Measurements from ENCODE around the gene MESP2.

The MESP2 gene

GRCh38 chr15:89758283-89758682 is 17.8 kb upstream of the MESP2 start:
- H3K9me3 ChIP-seq (replicated peaks; ENCODE audit: low read length) = no peaks in the 10 kb centered on the region
- H3K27me3 ChIP-seq (ENCODE audit: control insufficient read depth, insufficient read depth, low read length) = peaks cover 3% of the 10 kb centered on the region
- no peak overlapping the region for H3K4me3 ChIP-seq (ENCODE audit: low read length)
- no peaks in the 10 kb centered on the region for H3K36me3 ChIP-seq (ENCODE audit: insufficient read depth, low read length)
- no peak overlapping the region for H3K4me2 ChIP-seq (ENCODE audit: low read length)
- no peaks in the 10 kb centered on the region for H3K4me1 ChIP-seq (ENCODE audit: control insufficient read depth, insufficient read depth, low read length)
- no peak overlapping the region for H3K9ac ChIP-seq (ENCODE audit: low read depth, low read length)

GRCh38 chr15:89758981-89759380 is 17.2 kb upstream of the MESP2 start:
- H3K4me3 ChIP-seq (ENCODE audit: low read length) = no peak overlapping the region
- no peaks in the 10 kb centered on the region for H3K36me3 ChIP-seq (ENCODE audit: insufficient read depth, low read length)
- no peaks in the 10 kb centered on the region for H3K4me1 ChIP-seq (ENCODE audit: control insufficient read depth, insufficient read depth, low read length)
- no peak overlapping the region for H3K9ac ChIP-seq (ENCODE audit: low read depth, low read length)
- H3K9me3 ChIP-seq (replicated peaks; ENCODE audit: low read length) = no peaks in the 10 kb centered on the region
- H3K4me2 ChIP-seq (ENCODE audit: low read length) = no peak overlapping the region
- peaks cover 3% of the 10 kb centered on the region for H3K27me3 ChIP-seq (ENCODE audit: control insufficient read depth, insufficient read depth, low read length)

- H3K9me3 ChIP-seq (replicated peaks; ENCODE audit: low read length) = no peaks in the 10 kb centered on the region
- no peaks in the 10 kb centered on the region for H3K4me1 ChIP-seq (ENCODE audit: control insufficient read depth, insufficient read depth, low read length)
- H3K4me3 ChIP-seq (ENCODE audit: low read length) = no peak overlapping the region
- no peak overlapping the region for H3K9ac ChIP-seq (ENCODE audit: low read depth, low read length)
- no peak overlapping the region for H3K4me2 ChIP-seq (ENCODE audit: low read length)
- peaks cover 3% of the 10 kb centered on the region for H3K27me3 ChIP-seq (ENCODE audit: control insufficient read depth, insufficient read depth, low read length)
- H3K36me3 ChIP-seq (ENCODE audit: insufficient read depth, low read length) = no peaks in the 10 kb centered on the region
These were observed 16.3 kb upstream of the MESP2 start for GRCh38 chr15:89759835-89760234.

- Histone ChIP-seq H3K9me3 (replicated peaks; ENCODE audit: low read length) (no peaks in the 10 kb centered on the region), H3K9ac (ENCODE audit: low read depth, low read length) (no peak overlapping the region), H3K4me2 (ENCODE audit: low read length) (no peak overlapping the region), H3K36me3 (ENCODE audit: insufficient read depth, low read length) (no peaks in the 10 kb centered on the region), H3K4me1 (ENCODE audit: control insufficient read depth, insufficient read depth, low read length) (no peaks in the 10 kb centered on the region), H3K4me3 (ENCODE audit: low read length) (no peak overlapping the region), H3K27me3 (ENCODE audit: control insufficient read depth, insufficient read depth, low read length) (peaks cover 3% of the 10 kb centered on the region)
These were observed 15.7 kb upstream of the MESP2 start for GRCh38 chr15:89760303-89761008.

GRCh38 chr15:89761009-89761831 is 14.9 kb upstream of the MESP2 start:
- H3K27me3 ChIP-seq (ENCODE audit: control insufficient read depth, insufficient read depth, low read length) = peaks cover 3% of the 10 kb centered on the region
- H3K4me1 ChIP-seq (ENCODE audit: control insufficient read depth, insufficient read depth, low read length) = no peaks in the 10 kb centered on the region

GRCh38 chr15:89761929-89762328 is 14.2 kb upstream of the MESP2 start:
- Histone ChIP-seq H3K36me3 (ENCODE audit: insufficient read depth, low read length) (no peaks in the 10 kb centered on the region), H3K27me3 (ENCODE audit: control insufficient read depth, insufficient read depth, low read length) (peaks cover 3% of the 10 kb centered on the region), H3K4me3 (ENCODE audit: low read length) (no peak overlapping the region), H3K4me2 (ENCODE audit: low read length) (no peak overlapping the region), H3K9me3 (replicated peaks; ENCODE audit: low read length) (no peaks in the 10 kb centered on the region), H3K9ac (ENCODE audit: low read depth, low read length) (no peak overlapping the region), H3K4me1 (ENCODE audit: control insufficient read depth, insufficient read depth, low read length) (no peaks in the 10 kb centered on the region)

More at GRCh38 chr15:89761009-89761831, 14.9 kb upstream of the MESP2 start:
- Histone ChIP-seq H3K36me3 (ENCODE audit: insufficient read depth, low read length) (no peaks in the 10 kb centered on the region), H3K4me3 (ENCODE audit: low read length) (no peak overlapping the region), H3K9ac (ENCODE audit: low read depth, low read length) (no peak overlapping the region), H3K4me2 (ENCODE audit: low read length) (no peak overlapping the region), H3K9me3 (replicated peaks; ENCODE audit: low read length) (no peaks in the 10 kb centered on the region)

GRCh38 chr15:89765694-89766093 is 10.4 kb upstream of the MESP2 start:
- Histone ChIP-seq H3K27me3 (ENCODE audit: control insufficient read depth, insufficient read depth, low read length) (no peaks in the 10 kb centered on the region), H3K9ac (ENCODE audit: low read depth, low read length) (no peak overlapping the region), H3K4me2 (ENCODE audit: low read length) (no peak overlapping the region), H3K9me3 (replicated peaks; ENCODE audit: low read length) (no peaks in the 10 kb centered on the region), H3K4me3 (ENCODE audit: low read length) (no peak overlapping the region), H3K4me1 (ENCODE audit: control insufficient read depth, insufficient read depth, low read length) (peaks cover 10% of the 10 kb centered on the region), H3K36me3 (ENCODE audit: insufficient read depth, low read length) (no peaks in the 10 kb centered on the region)

- no peaks in the 10 kb centered on the region for H3K27me3 ChIP-seq (ENCODE audit: control insufficient read depth, insufficient read depth, low read length)
- peaks cover 13% of the 10 kb centered on the region for H3K4me1 ChIP-seq (ENCODE audit: control insufficient read depth, insufficient read depth, low read length)
- no peak overlapping the region for H3K9ac ChIP-seq (ENCODE audit: low read depth, low read length)
- no peak overlapping the region for H3K4me3 ChIP-seq (ENCODE audit: low read length)
- no peaks in the 10 kb centered on the region for H3K36me3 ChIP-seq (ENCODE audit: insufficient read depth, low read length)
- no peaks in the 10 kb centered on the region for H3K9me3 ChIP-seq (replicated peaks; ENCODE audit: low read length)
- no peak overlapping the region for H3K4me2 ChIP-seq (ENCODE audit: low read length)
These were observed 9.5 kb upstream of the MESP2 start for GRCh38 chr15:89766357-89767311.

GRCh38 chr15:89767411-89767915 is 8.7 kb upstream of the MESP2 start:
- no peak overlapping the region for H3K9ac ChIP-seq (ENCODE audit: low read depth, low read length)
- no peak overlapping the region for H3K4me3 ChIP-seq (ENCODE audit: low read length)
- H3K4me2 ChIP-seq (ENCODE audit: low read length) = no peak overlapping the region
- no peaks in the 10 kb centered on the region for H3K9me3 ChIP-seq (replicated peaks; ENCODE audit: low read length)
- H3K4me1 ChIP-seq (ENCODE audit: control insufficient read depth, insufficient read depth, low read length) = peaks cover 13% of the 10 kb centered on the region
- H3K36me3 ChIP-seq (ENCODE audit: insufficient read depth, low read length) = no peaks in the 10 kb centered on the region
- no peaks in the 10 kb centered on the region for H3K27me3 ChIP-seq (ENCODE audit: control insufficient read depth, insufficient read depth, low read length)

GRCh38 chr15:89768071-89768500 is 8.0 kb upstream of the MESP2 start:
- no peak overlapping the region for H3K4me2 ChIP-seq (ENCODE audit: low read length)
- no peaks in the 10 kb centered on the region for H3K27me3 ChIP-seq (ENCODE audit: control insufficient read depth, insufficient read depth, low read length)
- H3K4me1 ChIP-seq (ENCODE audit: control insufficient read depth, insufficient read depth, low read length) = peaks cover 18% of the 10 kb centered on the region
- no peaks in the 10 kb centered on the region for H3K36me3 ChIP-seq (ENCODE audit: insufficient read depth, low read length)
- H3K9me3 ChIP-seq (replicated peaks; ENCODE audit: low read length) = no peaks in the 10 kb centered on the region
- no peak overlapping the region for H3K4me3 ChIP-seq (ENCODE audit: low read length)
- no peak overlapping the region for H3K9ac ChIP-seq (ENCODE audit: low read depth, low read length)

GRCh38 chr15:89769366-89769765 is 6.8 kb upstream of the MESP2 start:
- H3K9ac ChIP-seq (ENCODE audit: low read depth, low read length) = no peak overlapping the region
- H3K4me1 ChIP-seq (ENCODE audit: control insufficient read depth, insufficient read depth, low read length) = peaks cover 20% of the 10 kb centered on the region

More at GRCh38 chr15:89769366-89769765, 6.8 kb upstream of the MESP2 start:
- Histone ChIP-seq H3K4me2 (ENCODE audit: low read length) (no peak overlapping the region), H3K27me3 (ENCODE audit: control insufficient read depth, insufficient read depth, low read length) (no peaks in the 10 kb centered on the region), H3K4me3 (ENCODE audit: low read length) (no peak overlapping the region), H3K36me3 (ENCODE audit: insufficient read depth, low read length) (no peaks in the 10 kb centered on the region), H3K9me3 (replicated peaks; ENCODE audit: low read length) (no peaks in the 10 kb centered on the region)

All from skeletal muscle satellite cell (primary cell).